ENCODE measurements around the gene HDGF. TPM values are rescaled to one million over a fixed set of nuclear protein-coding genes. Genes with fewer than 3 reads are reported as not detected.

Gene HDGF
- total RNA-seq, 1 donor from 2014 or later: 246 TPM

GRCh38 chr1:156712626-156713025, 38.8 kb downstream of the HDGF start:
- H3K4me1 Mint-ChIP-seq: peaks cover 55% of the 10 kb centered on the region
- peaks cover 50% of the 10 kb centered on the region for H3F3A ChIP-seq (ENCODE audit: low read depth)
- no peaks in the 10 kb centered on the region for H3K36me3 ChIP-seq
- no peak overlapping the region for H3K27ac Mint-ChIP-seq
- no peak overlapping the region for H3K9ac ChIP-seq
- H3K27me3 Mint-ChIP-seq (ENCODE audit: insufficient read depth, low read depth): peaks cover 16% of the 10 kb centered on the region
- no peak for DNase-seq (ENCODE audit: low spot score)
- H3K4me3 ChIP-seq: no peak overlapping the region
- no peak overlapping the region for H3K27ac ChIP-seq
- H3K4me3 Mint-ChIP-seq: no peak overlapping the region
- H4K20me1 ChIP-seq (ENCODE audit: low read depth): no peaks in the 10 kb centered on the region
- no peaks in the 10 kb centered on the region for H3K79me2 ChIP-seq (ENCODE audit: low read depth)
- H3K9me3 Mint-ChIP-seq: no peaks in the 10 kb centered on the region
- no peaks in the 10 kb centered on the region for H3K27me3 ChIP-seq
- H3K36me3 Mint-ChIP-seq: peaks cover 16% of the 10 kb centered on the region
- H3K4me2 ChIP-seq: no peak overlapping the region
- H3K9me3 ChIP-seq (ENCODE audit: low read depth): no peaks in the 10 kb centered on the region
- no peak overlapping the region for H2AFZ ChIP-seq (replicated peaks)
- peaks cover 40% of the 10 kb centered on the region for H3K4me1 ChIP-seq
- TF ChIP-seq CTCF (IDR thresholded peaks at IDR 0.05): no peak
- TF ChIP-seq EZH2phosphoT487 (IDR thresholded peaks at IDR 0.05): no peak
- TF ChIP-seq EZH2 (IDR thresholded peaks at IDR 0.05): no peak

GRCh38 chr1:156711011-156711817, 40.3 kb downstream of the HDGF start:
- Histone ChIP-seq H3K4me3 (no peak overlapping the region), H3F3A (ENCODE audit: low read depth) (peaks cover 64% of the 10 kb centered on the region), H3K9ac (no peak overlapping the region), H3K4me2 (peak overlapping the region; percentile 96), H3K27ac (no peak overlapping the region), H3K4me1 (peaks cover 54% of the 10 kb centered on the region), H2AFZ (replicated peaks) (no peak overlapping the region), H3K79me2 (ENCODE audit: low read depth) (no peaks in the 10 kb centered on the region), H3K27me3 (no peaks in the 10 kb centered on the region), H3K9me3 (ENCODE audit: low read depth) (no peaks in the 10 kb centered on the region), H3K36me3 (no peaks in the 10 kb centered on the region), H4K20me1 (ENCODE audit: low read depth) (no peaks in the 10 kb centered on the region)
- no peak overlapping the region for H3K4me3 Mint-ChIP-seq
- peaks cover 62% of the 10 kb centered on the region for H3K4me1 Mint-ChIP-seq
- TF ChIP-seq EZH2phosphoT487 (IDR thresholded peaks at IDR 0.05) (no peak), EZH2 (IDR thresholded peaks at IDR 0.05) (no peak), CTCF (IDR thresholded peaks at IDR 0.05) (no peak)
- H3K27ac Mint-ChIP-seq: peak overlapping the region; percentile 74
- peak; percentile 38 for DNase-seq (ENCODE audit: low spot score)
- peaks cover 21% of the 10 kb centered on the region for H3K27me3 Mint-ChIP-seq (ENCODE audit: insufficient read depth, low read depth)
- no peaks in the 10 kb centered on the region for H3K9me3 Mint-ChIP-seq
- peaks cover 8% of the 10 kb centered on the region for H3K36me3 Mint-ChIP-seq

GRCh38 chr1:156709757-156710489, 41.6 kb downstream of the HDGF start:
- H3K9me3 ChIP-seq (ENCODE audit: low read depth): no peaks in the 10 kb centered on the region
- Mint-ChIP-seq H3K27ac (peak overlapping the region; percentile 84), H3K4me3 (peak overlapping the region; percentile 24), H3K4me1 (peaks cover 61% of the 10 kb centered on the region), H3K9me3 (no peaks in the 10 kb centered on the region), H3K36me3 (peaks cover 2% of the 10 kb centered on the region), H3K27me3 (ENCODE audit: insufficient read depth, low read depth) (peaks cover 23% of the 10 kb centered on the region)
- H3K27me3 ChIP-seq: peaks cover 4% of the 10 kb centered on the region
- H3K27ac ChIP-seq: no peak overlapping the region
- peak overlapping the region; percentile 96 for H3K4me2 ChIP-seq
- peaks cover 77% of the 10 kb centered on the region for H3F3A ChIP-seq (ENCODE audit: low read depth)
- H3K9ac ChIP-seq: no peak overlapping the region
- no peak overlapping the region for H2AFZ ChIP-seq (replicated peaks)
- peaks cover 55% of the 10 kb centered on the region for H3K4me1 ChIP-seq
- no peaks in the 10 kb centered on the region for H4K20me1 ChIP-seq (ENCODE audit: low read depth)
- TF ChIP-seq EZH2 (IDR thresholded peaks at IDR 0.05) (no peak), CTCF (IDR thresholded peaks at IDR 0.05) (no peak), EZH2phosphoT487 (IDR thresholded peaks at IDR 0.05) (no peak)
- DNase-seq (ENCODE audit: low spot score): peak; percentile 14
- peaks cover 3% of the 10 kb centered on the region for H3K79me2 ChIP-seq (ENCODE audit: low read depth)
- H3K36me3 ChIP-seq: no peaks in the 10 kb centered on the region
- H3K4me3 ChIP-seq: no peak overlapping the region
